Astrocyte (in vitro differentiated cells and primary cell): ENCODE results near the gene PTPRD. TPM values are rescaled to one million over a fixed set of nuclear protein-coding genes. Genes with fewer than 3 reads are reported as not detected.
A peak's percentile ranks its signal among the peaks of the same experiment; 100 is the strongest.

ENCODE experiments used
- DNase-seq: peaks from one replicate; pipeline ENCODE4 v3.0.0-alpha.2; 2010; ENCODE audit warnings: low read depth
- FAIRE-seq: peaks from 2 replicates; lab custom pipeline; 2011; peaks lifted over from hg19 to GRCh38; lab: Jason Lieb, UNC
- H2AFZ ChIP-seq: 2 replicates; pipeline ENCODE4 v1.6.0; 2012; ENCODE audit warnings: low read depth, low read length, inconsistent platforms
- H3K27ac ChIP-seq: 2 replicates; pipeline ENCODE4 v1.5.1; 2011; ENCODE audit warnings: low read depth, low read length, inconsistent platforms
- H3K27me3 ChIP-seq: 2 replicates; pipeline ENCODE4 v1.6.0; 2011; ENCODE audit warnings: low read length, inconsistent platforms; ENCODE audit not compliant: insufficient read depth
- H3K36me3 ChIP-seq: 2 replicates; pipeline ENCODE4 v1.5.1; 2011; ENCODE audit warnings: low read length, inconsistent platforms; ENCODE audit not compliant: insufficient read depth
- H3K4me1 ChIP-seq: 2 replicates; pipeline ENCODE4 v1.5.1; 2011; ENCODE audit warnings: low read length, inconsistent platforms; ENCODE audit not compliant: insufficient read depth
- H3K4me2 ChIP-seq: 2 replicates; pipeline ENCODE4 v1.6.0; 2012; ENCODE audit warnings: low read length, inconsistent platforms
- H3K4me3 ChIP-seq: 2 replicates; pipeline ENCODE4 v1.5.1; 2011; ENCODE audit warnings: low read depth, mild to moderate bottlenecking, low read length, inconsistent platforms; ENCODE audit not compliant: insufficient read depth
- H3K79me2 ChIP-seq: 2 replicates; pipeline ENCODE4 v1.6.0; 2012; ENCODE audit warnings: mild to moderate bottlenecking, low read length, inconsistent platforms; ENCODE audit not compliant: insufficient read depth
- H3K9ac ChIP-seq: 2 replicates; pipeline ENCODE4 v1.6.0; 2012; ENCODE audit warnings: mild to moderate bottlenecking, low read length, inconsistent platforms
- H3K9me3 ChIP-seq: 2 replicates; pipeline ENCODE4 v1.5.1; 2012; ENCODE audit warnings: low read depth, mild to moderate bottlenecking, low read length, inconsistent platforms; ENCODE audit not compliant: insufficient read depth
- H4K20me1 ChIP-seq: 2 replicates; pipeline ENCODE4 v1.6.0; 2012; ENCODE audit warnings: low read length, inconsistent platforms; ENCODE audit not compliant: insufficient read depth
- H3K27ac Mint-ChIP-seq: one replicate; pipeline ENCODE4 v1.8.0; 2021; ENCODE audit warnings: mild to moderate bottlenecking, mixed read lengths; ENCODE audit not compliant: unreplicated experiment
- H3K27me3 Mint-ChIP-seq: one replicate; pipeline ENCODE4 v1.8.0; 2021; ENCODE audit warnings: low read depth, mixed read lengths; ENCODE audit not compliant: unreplicated experiment
- H3K36me3 Mint-ChIP-seq: one replicate; pipeline ENCODE4 v1.8.0; 2021; ENCODE audit warnings: low read depth, mixed read lengths; ENCODE audit not compliant: unreplicated experiment
- H3K4me1 Mint-ChIP-seq: one replicate; pipeline ENCODE4 v1.8.0; 2021; ENCODE audit warnings: low read depth, mixed read lengths; ENCODE audit not compliant: unreplicated experiment
- H3K4me3 Mint-ChIP-seq: one replicate; pipeline ENCODE4 v1.8.0; 2021; ENCODE audit warnings: mild to moderate bottlenecking, moderate library complexity, mixed read lengths; ENCODE audit not compliant: unreplicated experiment
- H3K9me3 Mint-ChIP-seq: one replicate; pipeline ENCODE4 v1.8.0; 2021; ENCODE audit warnings: mild to moderate bottlenecking, mixed read lengths; ENCODE audit not compliant: unreplicated experiment
- CTCF ChIP-seq: IDR thresholded peaks from 2 replicates; pipeline ENCODE4 v1.5.1; 2011; ENCODE audit warnings: low read depth, mild to moderate bottlenecking, inconsistent platforms, low read length, moderate library complexity; ENCODE audit not compliant: insufficient read depth
- EZH2 ChIP-seq: IDR thresholded peaks from 2 replicates; pipeline ENCODE4 v1.6.1; 2012; ENCODE audit warnings: mild to moderate bottlenecking, low read length, inconsistent platforms; ENCODE audit not compliant: insufficient read depth
- total RNA-seq: library from RNA; stranded (reverse); gene quantifications from 2 replicates; pipeline ENCODE4 v1.2.1, GENCODE V29; 2021

PTPRD gene
- total RNA-seq, 1 donor from 2014 or later, result 88.1 TPM

GRCh38 chr9:8904771-8905515 is 1707.9 kb downstream of the PTPRD start:
- Histone ChIP-seq H3K4me1 (no peaks in the 10 kb centered on the region), H3K36me3 (no peaks in the 10 kb centered on the region), H3K79me2 (no peaks in the 10 kb centered on the region), H3K27me3 (no peaks in the 10 kb centered on the region), H2AFZ (no peak overlapping the region), H3K4me2 (no peak overlapping the region), H3K27ac (no peak overlapping the region), H3K9ac (no peak overlapping the region), H3K4me3 (no peak overlapping the region), H3K9me3 (no peaks in the 10 kb centered on the region), H4K20me1 (no peaks in the 10 kb centered on the region)
- DNase-seq (no peak), FAIRE-seq (peak; percentile 5)
- H3K27me3 Mint-ChIP-seq, result no peaks in the 10 kb centered on the region
- no peak for TF ChIP-seq CTCF
- TF ChIP-seq EZH2, result no peak
- H3K36me3 Mint-ChIP-seq, result no peaks in the 10 kb centered on the region
- no peak overlapping the region for H3K27ac Mint-ChIP-seq
- peaks cover 2% of the 10 kb centered on the region for H3K4me1 Mint-ChIP-seq
- H3K4me3 Mint-ChIP-seq, result no peak overlapping the region
- no peaks in the 10 kb centered on the region for H3K9me3 Mint-ChIP-seq

GRCh38 chr9:8903077-8903476 is 1709.7 kb downstream of the PTPRD start:
- no peak overlapping the region for H3K27ac Mint-ChIP-seq
- no peaks in the 10 kb centered on the region for H3K9me3 Mint-ChIP-seq

More at GRCh38 chr9:8903077-8903476, 1709.7 kb downstream of the PTPRD start:
- Histone ChIP-seq H3K4me3 (no peak overlapping the region), H3K36me3 (no peaks in the 10 kb centered on the region), H3K79me2 (no peaks in the 10 kb centered on the region), H4K20me1 (no peaks in the 10 kb centered on the region), H3K27ac (no peak overlapping the region), H3K27me3 (no peaks in the 10 kb centered on the region), H3K4me2 (no peak overlapping the region), H3K9ac (no peak overlapping the region), H3K4me1 (no peaks in the 10 kb centered on the region), H3K9me3 (no peaks in the 10 kb centered on the region), H2AFZ (no peak overlapping the region)
- TF ChIP-seq CTCF (no peak), EZH2 (no peak)
- no peaks in the 10 kb centered on the region for H3K36me3 Mint-ChIP-seq
- H3K4me3 Mint-ChIP-seq, result no peak overlapping the region
- no peak for FAIRE-seq
- no peak for DNase-seq
- H3K27me3 Mint-ChIP-seq, result no peaks in the 10 kb centered on the region
- peaks cover 2% of the 10 kb centered on the region for H3K4me1 Mint-ChIP-seq
